Neural cell (in vitro differentiated cells): Measurements from ENCODE around the gene FAM241A. TPM values are rescaled to one million over a fixed set of nuclear protein-coding genes. Genes with fewer than 3 reads are reported as not detected.

ENCODE experiments used
- H2AFZ ChIP-seq: fragments of 200-600, 300-800 bp; sonication (generic), shearing (Covaris generic); 2 replicates; pipeline ENCODE4 v1.6.0; 2014; ENCODE audit warnings: low read depth, mild to moderate bottlenecking, antibody characterized with exemption, low read length, moderate library complexity
- H3F3A ChIP-seq: fragments of 200-600 bp; shearing (Covaris generic); 2 replicates; pipeline ENCODE4 v1.6.1; 2016; ENCODE audit warnings: mild to moderate bottlenecking, moderate library complexity, mixed read lengths, antibody characterized with exemption, low read length; ENCODE audit not compliant: insufficient read depth, poor library complexity, severe bottlenecking
- H3K27ac ChIP-seq: fragments of 200-600, 300-800 bp; sonication (generic), shearing (Covaris generic); 2 replicates; pipeline ENCODE4 v1.5.1; 2014; ENCODE audit warnings: mild to moderate bottlenecking, low read length, moderate library complexity
- H3K27me3 ChIP-seq: fragments of 300-800, 200-600 bp; sonication (generic), shearing (Covaris generic); 2 replicates; pipeline ENCODE4 v1.6.0; 2014; ENCODE audit warnings: mild to moderate bottlenecking, low read depth, low read length, moderate library complexity; ENCODE audit not compliant: insufficient read depth
- H3K36me3 ChIP-seq: fragments of 300-800, 200-600 bp; sonication (generic), shearing (Covaris generic); 2 replicates; pipeline ENCODE4 v1.5.1; 2014; ENCODE audit warnings: mild to moderate bottlenecking, antibody characterized with exemption, low read length, moderate library complexity; ENCODE audit not compliant: insufficient read depth
- H3K4me2 ChIP-seq: fragments of 300-800, 200-600 bp; sonication (generic), shearing (Covaris generic); 2 replicates; pipeline ENCODE4 v1.6.0; 2014; ENCODE audit warnings: mild to moderate bottlenecking, low read length
- H3K4me3 ChIP-seq: fragments of 300-800, 200-600 bp; sonication (generic), shearing (Covaris generic); 2 replicates; pipeline ENCODE4 v1.5.1; 2014; ENCODE audit warnings: mild to moderate bottlenecking, low read length, moderate library complexity
- H3K79me2 ChIP-seq: fragments of 200-600 bp; shearing (Covaris generic); replicated peaks from 2 replicates; pipeline ENCODE4 v1.6.0; 2014; ENCODE audit warnings: mild to moderate bottlenecking, low read length, moderate library complexity; ENCODE audit not compliant: insufficient read depth
- H3K9ac ChIP-seq: fragments of 300-800, 200-600 bp; sonication (generic), shearing (Covaris generic); 2 replicates; pipeline ENCODE4 v1.6.1; 2016; ENCODE audit warnings: mild to moderate bottlenecking, low read length, mixed read lengths
- H3K9me2 ChIP-seq: fragments of 200-600 bp; shearing (Covaris generic); 2 replicates; pipeline ENCODE4 v1.6.1; 2016; ENCODE audit warnings: mild to moderate bottlenecking, low read length, mixed read lengths; ENCODE audit not compliant: insufficient read depth
- H3K9me3 ChIP-seq: fragments of 200-600, 300-800 bp; sonication (generic), shearing (Covaris generic); 2 replicates; pipeline ENCODE4 v1.6.1; 2016; ENCODE audit warnings: mild to moderate bottlenecking, mixed run types, low read length, moderate library complexity, mixed read lengths
- H4K20me1 ChIP-seq: fragments of 200-600 bp; shearing (Covaris generic); 2 replicates; pipeline ENCODE4 v1.6.1; 2016; ENCODE audit warnings: mild to moderate bottlenecking, mixed run types; ENCODE audit not compliant: insufficient read depth
- EP300 ChIP-seq: fragments of 450-650 bp; conservative IDR thresholded peaks from 2 replicates; pipeline ENCODE4 v1.6.1; 2014; ENCODE audit warnings: antibody characterized with exemption, mild to moderate bottlenecking, moderate library complexity; ENCODE audit not compliant: poor library complexity, severe bottlenecking
- EZH2 ChIP-seq: fragments of 200-600, 300-800 bp; shearing (Covaris generic), sonication (generic); IDR thresholded peaks from 2 replicates; pipeline ENCODE4 v1.6.1; 2014; ENCODE audit warnings: antibody characterized with exemption, low read length, borderline replicate concordance, mild to moderate bottlenecking; ENCODE audit not compliant: insufficient read depth, poor library complexity, severe bottlenecking
- polyA plus RNA-seq: library from polyadenylated mRNA; depleted of rRNA; stranded (reverse); fragments of >200 nt; gene quantifications from 2 replicates; pipeline ENCODE4 v1.2.3, GENCODE V29; 2014

The FAM241A gene
- polyA plus RNA-seq, 1 donor from 2014 or later, result 0.59 TPM

DNA sequence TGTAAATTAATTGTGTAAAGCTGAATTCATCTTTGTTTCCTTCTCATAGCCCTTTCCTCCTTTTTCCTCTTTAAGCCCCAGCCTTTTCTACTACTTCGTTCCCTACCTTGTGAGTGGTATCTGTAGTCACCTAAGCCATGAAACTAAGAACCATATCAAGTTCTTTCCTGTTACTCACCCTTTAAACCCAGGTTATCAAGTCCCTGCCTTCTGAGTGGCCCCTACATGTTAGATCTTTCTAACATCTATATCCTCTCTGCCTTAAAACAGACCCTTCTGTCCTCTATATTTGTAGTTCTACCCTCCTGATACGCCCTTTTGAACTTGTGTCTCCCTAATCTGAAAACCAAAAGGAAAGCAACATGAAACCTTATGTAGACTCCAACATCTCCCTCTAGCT lies 93.6 kb downstream of the FAM241A start:
- no peaks in the 10 kb centered on the region for H3K9me3 ChIP-seq
- no peaks in the 10 kb centered on the region for H3K27me3 ChIP-seq
- H2AFZ ChIP-seq, result no peak overlapping the region
- H3F3A ChIP-seq, result no peaks in the 10 kb centered on the region
- H3K9ac ChIP-seq, result no peak overlapping the region
- H3K79me2 ChIP-seq, result peaks cover 47% of the 10 kb centered on the region
- TF ChIP-seq EZH2 (no peak), EP300 (no peak)
- no peaks in the 10 kb centered on the region for H4K20me1 ChIP-seq
- H3K9me2 ChIP-seq, result no peaks in the 10 kb centered on the region
- no peak overlapping the region for H3K4me3 ChIP-seq
- H3K27ac ChIP-seq, result no peak overlapping the region
- H3K36me3 ChIP-seq, result no peaks in the 10 kb centered on the region
- no peak overlapping the region for H3K4me2 ChIP-seq

Other genes starting within 250 kb of the FAM241A start
- gene AP1AR, start 86.3 kb downstream of the FAM241A start, polyA plus RNA-seq, result 112 and 143 TPM in 2 replicates
- 3.5 and 7.2 TPM in 2 replicates for gene TIFA, start 140.4 kb downstream of the FAM241A start, polyA plus RNA-seq
- gene ALPK1, start 151.9 kb downstream of the FAM241A start, polyA plus RNA-seq, result 0.10 TPM in 1 of 2 replicates, not detected in the other